Activated gamma-delta T cell treated with Interleukin-2 at 50 U/mL for 16 hours (primary cell): ENCODE measurements around the gene ENTPD6.

Source experiments
- DNase-seq: peaks from one replicate; pipeline ENCODE4 v3.0.0-alpha.2; 2020

The ENTPD6 gene

DNA sequence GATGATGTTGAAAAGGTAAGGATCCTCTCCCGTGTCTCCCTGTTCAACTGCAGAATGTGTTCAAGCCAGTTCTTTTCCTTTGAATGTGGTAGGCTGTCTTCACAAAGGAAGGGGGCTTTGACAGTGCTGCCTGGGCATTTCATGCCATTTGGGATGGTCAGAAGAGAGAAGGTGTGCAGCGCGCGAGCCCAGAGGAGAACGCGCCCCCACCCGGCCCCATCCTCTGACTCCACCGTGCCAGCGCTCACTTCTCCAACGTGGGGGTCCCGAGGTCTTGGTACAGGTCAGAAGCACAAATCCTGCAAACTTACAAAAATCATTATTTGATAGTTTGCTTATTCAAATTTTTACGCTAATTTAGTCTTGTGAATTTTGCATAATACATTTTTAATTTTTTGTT is 14.4 kb downstream of the ENTPD6 start:
- no peak for DNase-seq

DNA sequence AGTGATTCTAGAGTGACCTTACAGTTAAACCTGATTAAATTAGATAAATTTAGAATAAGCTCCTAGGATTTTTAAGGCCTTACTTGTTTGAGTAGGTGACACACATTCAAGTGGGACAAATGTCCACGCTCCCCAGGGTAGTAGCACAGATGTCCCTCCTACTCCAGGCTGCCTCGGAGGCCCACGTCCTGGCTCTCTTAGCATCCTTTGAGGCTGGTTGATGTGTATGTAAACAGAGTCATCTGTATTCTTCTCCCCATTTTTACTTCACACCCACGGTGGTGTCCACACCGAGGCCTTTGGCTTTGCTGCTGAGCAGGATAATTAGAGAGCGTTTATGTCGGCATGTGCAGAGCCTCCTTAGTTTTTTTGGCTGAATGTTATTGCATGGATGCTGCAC is 15.8 kb downstream of the ENTPD6 start:
- no peak for DNase-seq

DNA sequence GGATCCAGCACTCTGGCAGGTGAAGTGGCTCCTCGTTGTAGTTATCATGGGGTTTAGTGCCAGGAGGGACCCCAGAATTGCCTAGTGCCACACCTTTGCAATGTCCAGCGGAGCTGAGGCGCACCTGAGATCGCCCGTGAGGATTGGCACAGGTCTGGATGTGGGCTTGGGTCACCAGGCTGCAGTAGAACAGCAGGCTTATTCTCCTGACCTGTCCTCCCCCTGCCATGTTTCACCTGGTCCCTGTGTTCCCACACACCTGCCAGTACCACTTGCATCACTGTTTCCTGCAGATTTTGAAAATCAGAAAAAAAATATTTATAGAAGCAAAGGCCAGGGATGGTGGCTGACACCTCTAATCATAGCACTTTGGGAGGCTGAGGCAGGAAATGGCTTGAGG is 16.7 kb downstream of the ENTPD6 start:
- no peak for DNase-seq

DNA sequence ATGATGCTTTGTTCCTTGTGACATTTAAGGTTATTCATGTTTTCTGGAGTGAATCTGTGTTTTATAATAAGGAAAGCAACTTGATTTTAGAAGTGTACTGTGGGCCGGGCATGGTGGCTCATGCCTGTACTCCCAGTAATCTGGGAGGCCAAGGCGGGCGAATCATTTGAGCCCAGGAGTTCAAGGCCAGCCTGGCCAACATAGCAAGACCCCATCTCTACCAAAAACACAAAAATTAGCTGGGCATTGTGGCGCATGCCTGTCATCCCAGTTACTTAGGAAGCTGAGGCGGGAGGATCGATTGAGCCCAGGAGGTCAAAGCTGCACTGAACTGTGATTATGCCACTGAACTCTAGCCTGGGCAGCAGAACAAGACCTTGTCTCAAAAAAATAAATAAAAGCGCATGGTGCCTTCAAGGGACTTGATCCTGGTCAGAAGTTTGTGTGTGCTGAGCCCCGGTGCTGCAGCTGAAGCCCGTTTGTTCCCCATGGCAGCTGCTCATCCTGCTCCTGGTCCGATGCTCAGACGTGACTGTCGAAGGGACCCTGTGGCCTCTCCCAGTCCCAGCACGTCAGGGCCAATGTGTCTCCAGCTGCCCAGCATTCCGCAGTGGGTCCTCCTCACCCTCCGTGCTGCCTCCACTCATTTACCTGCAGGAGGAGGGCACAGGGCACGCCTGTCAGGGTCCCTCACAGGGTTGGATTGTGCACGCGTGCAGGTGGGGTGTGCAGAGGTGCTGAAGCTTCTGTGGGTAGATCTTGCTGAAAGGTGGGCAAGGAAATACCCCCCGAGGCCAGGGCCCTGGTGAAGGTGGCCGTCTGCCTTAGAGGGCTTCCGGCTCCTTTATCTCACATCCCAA is 18.3 kb downstream of the ENTPD6 start:
- no peak for DNase-seq

DNA sequence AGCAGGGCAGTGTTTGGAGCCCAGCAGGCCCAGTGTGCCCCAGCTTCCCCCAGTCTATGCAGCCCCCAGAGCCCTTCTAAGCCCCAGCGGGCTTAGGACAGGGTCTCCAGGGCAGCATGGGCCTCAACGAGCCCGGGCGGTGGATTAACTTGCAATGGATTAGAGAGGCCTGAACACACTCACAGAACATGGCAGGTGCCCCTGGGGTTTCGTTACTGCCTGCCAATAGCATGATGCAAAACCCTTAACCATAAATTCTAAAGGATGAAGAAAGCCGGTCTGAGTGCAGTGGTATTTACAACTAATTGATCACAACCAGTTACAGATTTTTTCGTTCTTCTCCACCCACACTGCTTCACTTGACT is 18.9 kb downstream of the ENTPD6 start:
- DNase-seq = no peak

DNA sequence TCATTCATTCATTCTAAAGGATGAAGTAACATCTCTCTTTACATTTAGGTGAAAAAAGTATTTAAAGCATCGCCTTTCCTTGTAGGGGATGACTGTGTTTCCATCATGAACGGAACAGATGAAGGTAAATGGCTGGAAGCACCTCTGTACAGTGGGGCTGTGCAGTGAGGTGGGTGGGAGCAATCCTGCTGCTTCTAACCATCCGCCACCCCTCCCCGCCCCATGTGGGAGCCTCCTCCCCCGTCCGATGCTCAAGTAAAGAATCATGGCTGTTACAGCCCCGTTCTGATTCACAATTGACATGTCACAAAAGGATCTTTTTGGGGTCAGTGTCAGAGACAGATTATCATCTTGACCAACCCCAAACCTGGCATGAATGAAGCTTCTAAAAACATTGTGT is 19.3 kb downstream of the ENTPD6 start:
- no peak for DNase-seq

DNA sequence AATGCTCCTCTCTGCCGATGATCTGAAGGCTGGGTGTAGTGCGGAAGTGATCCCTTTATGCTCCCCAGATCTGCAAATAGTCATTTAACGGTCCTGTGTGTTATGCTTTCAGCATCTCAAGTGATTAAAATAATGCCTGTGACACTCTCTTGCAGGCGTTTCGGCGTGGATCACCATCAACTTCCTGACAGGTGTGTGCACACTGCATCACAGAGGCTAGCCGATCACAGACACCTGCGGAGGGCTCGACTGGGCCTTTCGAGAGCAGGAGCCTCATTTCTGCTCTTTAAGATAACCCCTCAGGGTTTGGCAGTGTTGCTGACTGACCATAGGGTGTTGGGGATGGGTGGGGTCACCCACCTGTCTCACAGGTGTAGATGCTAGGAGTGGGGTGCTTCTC is 20.0 kb downstream of the ENTPD6 start:
- no peak for DNase-seq

DNA sequence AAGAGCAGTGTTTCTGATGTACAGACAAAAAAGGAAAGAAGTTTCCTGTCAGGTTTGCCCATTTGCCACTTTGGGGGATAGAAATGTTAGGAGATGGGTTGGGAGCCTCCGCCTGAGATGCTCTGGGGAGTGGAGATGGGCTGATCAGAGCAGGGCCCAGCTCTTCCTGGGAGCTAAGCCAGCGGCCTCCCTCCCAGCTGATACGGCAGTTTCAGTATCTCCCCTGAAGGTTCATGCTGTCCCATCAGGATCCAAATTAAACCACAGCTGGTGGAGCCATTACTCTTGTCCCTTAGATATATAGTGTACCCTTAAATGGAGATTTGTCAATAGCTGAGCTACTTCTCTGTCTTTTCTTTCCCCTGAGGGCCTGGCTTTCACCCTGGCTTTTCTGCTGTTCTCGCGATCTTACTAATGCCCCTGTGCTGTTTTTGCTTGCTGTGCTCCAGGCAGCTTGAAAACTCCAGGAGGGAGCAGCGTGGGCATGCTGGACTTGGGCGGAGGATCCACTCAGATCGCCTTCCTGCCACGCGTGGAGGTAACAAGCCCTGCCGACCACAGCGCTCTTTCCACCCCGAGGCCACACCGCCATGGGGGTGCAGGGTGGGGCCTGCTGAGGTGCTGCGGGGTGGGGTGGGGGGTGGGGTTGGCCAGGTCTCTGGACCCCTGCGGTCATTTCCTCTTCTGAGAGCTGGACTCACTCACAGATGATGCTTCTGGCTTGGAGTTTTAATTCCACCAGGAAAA is 20.9 kb downstream of the ENTPD6 start:
- DNase-seq = no peak

DNA sequence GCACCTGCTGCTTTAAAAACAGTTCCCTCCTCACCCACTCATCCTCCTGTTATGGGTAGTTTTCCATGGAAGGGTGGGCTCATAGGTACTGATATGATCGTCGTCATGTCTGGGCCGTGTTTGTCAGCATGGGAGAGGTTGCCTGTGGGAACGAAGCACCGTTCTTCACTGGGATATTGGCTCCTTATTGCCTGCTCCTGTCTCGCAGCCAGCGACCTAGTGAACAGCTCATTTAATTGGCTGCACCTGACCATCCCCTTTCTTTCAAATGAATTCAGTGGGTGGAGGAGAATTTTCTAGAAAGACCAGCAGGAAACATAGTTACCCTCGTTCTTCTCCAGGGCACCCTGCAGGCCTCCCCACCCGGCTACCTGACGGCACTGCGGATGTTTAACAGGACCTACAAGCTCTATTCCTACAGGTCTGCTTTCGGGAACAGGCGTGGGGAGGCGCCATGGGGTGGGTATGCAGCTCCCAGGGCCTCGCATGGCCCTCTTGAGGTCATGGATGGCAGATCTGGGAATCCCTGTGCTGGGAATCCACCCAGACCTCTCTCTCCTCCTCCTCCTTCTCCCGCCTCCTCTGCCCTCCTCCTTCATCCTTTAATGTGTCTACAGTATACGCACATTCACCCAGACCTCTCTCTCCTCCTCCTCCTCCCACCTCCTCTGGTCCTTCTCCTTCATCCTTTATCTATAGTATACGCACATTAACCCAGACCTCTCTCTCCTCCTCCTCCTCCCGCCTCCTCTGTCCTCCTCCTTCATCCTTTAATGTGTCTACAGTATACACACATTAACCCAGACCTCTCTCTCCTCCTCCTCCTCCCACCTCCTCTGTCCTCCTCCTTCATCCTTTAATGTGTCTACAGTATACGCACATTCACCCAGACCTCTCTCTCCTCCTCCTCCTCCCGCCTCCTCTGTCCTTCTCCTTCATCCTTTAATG is 21.9 kb downstream of the ENTPD6 start:
- DNase-seq = no peak

DNA sequence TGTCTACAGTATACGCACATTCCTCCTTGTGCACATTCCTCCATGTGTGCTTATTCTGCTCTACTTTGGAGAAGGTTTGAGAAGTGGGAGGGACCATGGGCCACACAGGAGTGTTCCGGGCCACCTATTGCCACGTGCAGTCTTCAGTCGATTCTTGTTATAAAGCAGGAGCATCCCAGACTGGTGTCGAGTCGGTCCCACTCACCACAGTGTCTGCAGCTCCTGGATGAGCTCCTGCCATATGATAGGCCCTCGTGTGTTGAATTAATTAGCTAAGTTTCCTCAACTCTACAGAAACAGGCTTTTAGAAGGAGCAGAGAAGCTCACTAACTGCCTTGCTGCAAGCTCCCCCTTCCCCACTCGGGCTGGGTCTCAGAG is 22.6 kb downstream of the ENTPD6 start:
- DNase-seq = no peak

DNA sequence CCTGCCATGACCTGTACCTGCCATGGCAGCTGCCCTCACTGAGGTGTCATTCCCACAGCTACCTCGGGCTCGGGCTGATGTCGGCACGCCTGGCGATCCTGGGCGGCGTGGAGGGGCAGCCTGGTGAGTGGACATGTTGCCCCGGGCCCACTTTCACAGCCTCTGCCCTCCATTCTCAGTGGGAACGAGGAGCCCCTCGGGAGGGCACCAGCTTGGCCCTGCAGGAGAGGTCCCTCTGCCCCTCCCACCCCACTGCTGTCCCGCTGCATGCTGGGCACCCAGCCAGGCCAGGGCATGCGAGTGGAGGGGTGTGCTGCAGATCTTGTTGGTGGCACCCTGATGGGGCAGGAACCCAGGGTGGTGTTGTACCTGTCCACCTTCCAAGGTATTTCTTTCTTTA is 23.0 kb downstream of the ENTPD6 start:
- no peak for DNase-seq

DNA sequence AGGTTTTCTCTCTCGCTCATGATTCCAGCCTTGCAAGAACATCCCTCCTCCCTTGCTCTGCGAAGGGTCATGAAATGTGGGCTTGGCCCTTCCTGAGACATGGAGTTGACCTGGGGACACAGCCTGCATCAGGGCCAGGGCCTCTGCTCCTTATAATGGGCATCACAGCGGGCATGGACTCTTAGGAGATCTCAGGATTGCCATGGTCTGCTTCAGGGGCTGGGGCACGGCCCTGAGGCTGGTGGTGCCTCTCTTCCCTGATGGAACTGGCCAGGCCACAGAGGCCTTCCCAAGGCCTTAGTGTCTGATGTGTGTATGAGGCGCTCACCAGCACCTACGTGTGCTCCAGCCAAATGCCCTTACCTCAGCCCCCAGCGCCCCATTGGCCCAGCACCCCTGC is 23.9 kb downstream of the ENTPD6 start:
- no peak for DNase-seq

DNA sequence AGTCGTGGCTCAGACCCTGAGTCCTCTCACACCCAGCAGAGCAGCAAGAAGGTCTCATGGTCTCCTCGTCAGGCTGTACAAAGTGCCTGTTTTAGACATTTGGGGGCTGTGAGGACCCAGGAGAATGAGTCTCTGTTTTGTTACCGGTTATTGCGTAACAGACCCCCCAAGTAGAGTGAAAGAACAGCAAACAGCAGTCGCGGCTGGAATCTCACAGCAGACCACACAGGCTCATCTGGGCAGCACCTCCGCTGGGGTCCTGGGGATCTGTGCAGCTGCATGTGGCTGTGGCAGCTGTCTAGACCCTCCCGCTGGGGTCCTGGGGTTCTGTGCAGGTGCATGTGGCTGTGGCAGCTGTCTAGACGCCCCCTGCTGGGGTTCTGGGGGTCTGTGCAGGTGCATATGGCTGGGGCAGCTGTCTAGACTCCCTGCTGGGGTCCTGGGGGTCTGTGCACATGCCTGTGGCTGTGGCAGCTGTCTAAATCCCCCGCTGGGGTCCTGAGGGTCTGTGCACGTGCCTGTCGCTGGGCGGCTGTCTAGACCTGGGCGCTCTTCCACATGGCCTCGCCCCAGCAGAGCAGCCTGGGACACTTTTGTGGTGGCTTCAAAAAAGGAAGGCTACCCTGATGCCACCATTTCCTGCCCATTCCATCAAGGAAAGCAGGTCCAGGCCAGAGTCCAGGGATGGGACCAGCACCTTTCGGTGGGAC is 24.7 kb downstream of the ENTPD6 start:
- no peak for DNase-seq

DNA sequence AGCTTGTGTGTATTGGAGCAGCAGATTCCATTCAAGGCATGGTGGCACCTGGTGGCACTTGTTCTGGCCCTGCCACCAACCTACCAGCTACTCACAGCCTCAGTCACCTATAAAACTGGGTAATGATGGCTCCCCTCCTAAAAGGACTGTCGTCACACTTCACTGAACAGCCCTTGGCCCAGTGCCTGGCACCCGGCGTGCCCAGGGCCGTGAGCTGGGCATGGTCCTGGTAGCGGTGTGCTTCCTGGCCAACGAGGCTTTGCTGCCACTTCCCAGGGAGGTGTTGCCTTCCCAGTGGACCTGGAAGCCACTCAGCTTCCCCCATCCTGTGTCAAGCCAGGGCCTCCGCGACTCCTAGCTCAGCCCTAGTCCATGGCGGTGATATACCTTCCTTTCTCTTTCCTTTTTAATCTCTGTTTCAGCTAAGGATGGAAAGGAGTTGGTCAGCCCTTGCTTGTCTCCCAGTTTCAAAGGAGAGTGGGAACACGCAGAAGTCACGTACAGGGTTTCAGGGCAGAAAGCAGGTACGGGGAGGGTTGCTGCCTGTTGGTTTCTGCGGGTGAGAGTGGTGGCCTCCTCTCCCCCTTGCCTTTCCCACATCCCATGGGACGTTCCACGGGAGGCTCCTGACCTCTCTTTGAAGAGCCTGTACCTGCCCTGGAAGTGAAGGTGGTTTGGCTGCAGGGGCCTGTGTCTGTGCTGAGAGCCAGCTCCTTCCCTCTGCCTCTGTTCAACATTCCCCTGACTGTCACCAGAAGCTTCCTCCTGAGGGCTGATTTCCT is 25.5 kb downstream of the ENTPD6 start:
- DNase-seq = no peak

DNA sequence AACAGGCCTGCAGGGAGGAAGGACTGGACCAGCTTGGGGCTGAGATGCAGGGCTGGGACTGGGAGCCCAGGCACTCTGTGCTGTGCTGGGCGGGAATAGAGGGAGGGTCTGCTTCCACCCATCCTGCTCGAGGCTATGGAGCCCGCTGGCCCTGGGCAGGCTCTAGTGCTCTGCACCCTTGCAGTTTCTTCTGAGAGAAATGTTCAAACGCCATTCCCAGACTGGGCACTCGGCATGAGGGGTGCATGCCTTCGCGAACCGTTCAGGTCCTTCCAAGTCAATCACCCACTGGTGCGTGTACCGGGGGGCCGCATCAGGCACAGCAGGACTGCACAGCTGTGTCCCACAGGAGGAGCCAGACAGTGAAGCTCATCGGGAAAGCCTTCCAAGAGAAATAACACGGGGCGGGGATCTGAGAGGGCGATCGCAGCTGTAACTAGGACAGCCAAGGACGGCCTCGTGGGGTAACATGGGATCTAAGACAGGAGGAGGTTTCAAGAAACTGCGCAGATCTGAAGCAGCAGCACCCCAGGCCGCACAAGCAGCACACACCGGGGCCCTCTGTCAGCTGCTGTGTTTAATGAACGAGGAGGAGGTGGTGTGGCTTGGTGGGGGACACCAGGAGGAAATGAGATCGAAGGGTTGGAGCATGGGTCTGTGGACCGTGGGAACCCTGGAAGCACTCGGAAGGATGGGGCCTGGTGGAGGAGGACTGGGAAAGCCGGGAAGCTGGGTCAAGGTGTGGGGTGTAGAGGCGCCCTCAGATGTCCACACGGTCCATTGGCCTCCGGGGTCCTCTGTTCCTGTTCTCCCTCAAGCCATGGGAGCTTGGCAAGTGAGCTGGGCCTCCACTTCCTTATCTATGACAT is 26.3 kb downstream of the ENTPD6 start:
- no peak for DNase-seq

DNA sequence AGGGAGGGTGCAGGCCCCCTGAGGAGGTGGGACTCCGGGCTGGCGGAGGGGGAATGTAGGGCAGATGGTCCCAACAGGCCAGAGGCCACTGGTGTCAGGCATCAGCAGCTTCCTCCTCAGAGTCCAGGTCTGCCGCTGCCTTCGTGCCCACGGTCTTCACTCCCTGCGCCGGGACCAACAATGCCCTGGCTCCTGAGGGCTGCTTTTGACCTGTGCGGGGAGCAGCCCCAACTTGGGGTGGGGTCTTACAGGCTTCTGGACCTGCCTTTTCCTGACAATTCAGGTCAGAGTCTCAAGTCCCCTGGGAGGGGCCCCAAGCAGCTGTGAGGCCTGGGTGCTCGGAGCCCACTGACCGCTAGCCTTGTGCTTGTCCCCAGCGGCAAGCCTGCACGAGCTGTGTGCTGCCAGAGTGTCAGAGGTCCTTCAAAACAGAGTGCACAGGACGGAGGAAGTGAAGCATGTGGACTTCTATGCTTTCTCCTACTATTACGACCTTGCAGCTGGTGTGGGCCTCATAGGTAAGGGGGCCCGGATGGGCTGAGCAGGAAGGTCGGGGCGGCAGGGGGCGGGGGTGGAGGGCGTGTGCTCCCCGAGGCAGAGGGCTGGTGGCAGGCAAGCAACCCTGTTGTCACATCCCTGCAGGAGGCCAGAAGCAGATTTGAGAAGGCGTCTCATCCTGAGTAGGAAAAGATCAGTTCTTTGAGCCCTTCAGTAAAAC is 27.1 kb downstream of the ENTPD6 start:
- no peak for DNase-seq

DNA sequence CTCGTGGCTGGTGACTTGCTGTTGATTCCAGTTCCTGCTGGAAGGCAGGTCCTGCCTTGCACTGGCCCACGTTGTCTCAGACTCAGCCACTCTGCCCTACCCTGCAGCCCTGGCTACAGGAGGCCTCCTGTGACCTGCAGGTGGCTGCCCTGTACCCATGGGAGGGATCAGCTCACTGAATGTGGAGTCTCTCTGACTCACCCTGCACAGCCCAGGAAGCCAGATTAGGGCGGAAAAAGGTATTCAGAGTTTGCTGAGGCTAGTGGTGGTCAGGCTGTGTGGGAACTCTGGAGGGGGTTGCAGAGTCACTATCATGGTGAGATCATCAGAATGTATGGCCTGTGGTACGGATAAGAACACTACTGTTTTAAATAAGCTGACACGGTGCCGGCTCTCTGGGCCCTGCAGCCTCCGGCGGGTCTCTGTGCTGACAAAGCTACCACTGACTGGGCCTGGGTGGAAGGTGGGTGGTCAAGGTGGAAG is 27.7 kb downstream of the ENTPD6 start:
- DNase-seq = no peak

DNA sequence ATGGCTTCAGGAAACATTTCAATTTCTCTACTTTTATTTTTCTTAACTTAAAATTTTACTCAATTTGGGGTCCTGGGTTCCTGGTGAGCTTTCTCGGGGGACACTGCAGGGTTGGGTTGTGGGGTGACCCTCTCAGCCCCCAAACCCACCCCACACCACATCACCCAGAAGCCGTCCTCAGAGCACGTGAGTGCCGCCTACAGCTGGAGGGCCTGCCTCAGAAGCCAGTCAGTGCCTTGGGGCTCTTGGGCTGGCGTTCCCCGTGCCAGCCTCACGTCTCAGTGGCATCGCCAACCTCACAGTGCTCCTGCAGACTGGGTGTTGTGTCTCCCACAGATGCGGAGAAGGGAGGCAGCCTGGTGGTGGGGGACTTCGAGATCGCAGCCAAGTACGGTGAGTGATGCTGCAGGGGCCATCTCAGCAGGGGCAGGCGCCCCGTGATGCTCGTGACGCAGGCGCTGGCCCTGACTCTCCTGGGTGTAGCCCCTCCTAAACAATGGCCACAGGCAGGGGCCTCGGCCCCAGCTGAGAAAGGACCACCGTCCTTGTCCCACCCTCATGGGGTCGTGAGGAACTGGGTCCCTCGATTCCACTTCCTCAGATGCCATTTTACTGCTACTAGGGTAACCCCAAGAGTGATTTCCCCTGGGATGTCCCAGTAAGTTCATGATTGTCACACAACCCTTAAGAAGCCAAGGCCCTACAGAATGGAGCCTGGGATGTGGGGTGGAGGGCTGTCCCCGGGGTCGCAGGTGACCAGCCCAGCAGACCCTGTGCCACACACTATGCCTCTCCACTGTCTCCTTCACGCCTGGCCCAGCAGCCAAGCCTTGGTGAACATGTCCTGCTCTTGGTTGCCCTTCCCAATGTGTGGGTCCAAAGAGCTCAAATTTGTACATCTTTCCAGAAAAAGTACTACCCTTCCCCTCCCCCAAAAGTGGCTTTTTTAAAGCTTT is 28.5 kb downstream of the ENTPD6 start:
- no peak for DNase-seq

DNA sequence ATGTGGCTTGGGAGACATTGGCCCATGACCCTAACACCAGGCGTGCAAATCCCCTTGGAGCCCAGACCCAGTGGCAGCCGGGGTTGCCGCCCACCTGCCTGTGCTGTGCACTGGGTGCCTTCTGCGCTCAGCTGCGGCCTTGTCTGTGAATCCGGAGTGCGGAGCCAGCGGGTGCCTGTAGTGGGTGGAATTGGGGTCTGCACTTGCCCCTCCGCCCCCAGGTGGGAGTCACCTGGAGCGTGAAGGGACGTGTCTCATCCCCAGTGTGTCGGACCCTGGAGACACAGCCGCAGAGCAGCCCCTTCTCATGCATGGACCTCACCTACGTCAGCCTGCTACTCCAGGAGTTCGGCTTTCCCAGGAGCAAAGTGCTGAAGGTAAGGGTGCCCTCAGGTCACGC is 29.4 kb downstream of the ENTPD6 start:
- DNase-seq = no peak
